ENCODE measurements around the gene CNOT2.
"Not testable (repeated sequence)": the region's sequence is repeated elsewhere in the genome, so short reads cannot be mapped to it uniquely, and the experiment has no call there.

DNA sequence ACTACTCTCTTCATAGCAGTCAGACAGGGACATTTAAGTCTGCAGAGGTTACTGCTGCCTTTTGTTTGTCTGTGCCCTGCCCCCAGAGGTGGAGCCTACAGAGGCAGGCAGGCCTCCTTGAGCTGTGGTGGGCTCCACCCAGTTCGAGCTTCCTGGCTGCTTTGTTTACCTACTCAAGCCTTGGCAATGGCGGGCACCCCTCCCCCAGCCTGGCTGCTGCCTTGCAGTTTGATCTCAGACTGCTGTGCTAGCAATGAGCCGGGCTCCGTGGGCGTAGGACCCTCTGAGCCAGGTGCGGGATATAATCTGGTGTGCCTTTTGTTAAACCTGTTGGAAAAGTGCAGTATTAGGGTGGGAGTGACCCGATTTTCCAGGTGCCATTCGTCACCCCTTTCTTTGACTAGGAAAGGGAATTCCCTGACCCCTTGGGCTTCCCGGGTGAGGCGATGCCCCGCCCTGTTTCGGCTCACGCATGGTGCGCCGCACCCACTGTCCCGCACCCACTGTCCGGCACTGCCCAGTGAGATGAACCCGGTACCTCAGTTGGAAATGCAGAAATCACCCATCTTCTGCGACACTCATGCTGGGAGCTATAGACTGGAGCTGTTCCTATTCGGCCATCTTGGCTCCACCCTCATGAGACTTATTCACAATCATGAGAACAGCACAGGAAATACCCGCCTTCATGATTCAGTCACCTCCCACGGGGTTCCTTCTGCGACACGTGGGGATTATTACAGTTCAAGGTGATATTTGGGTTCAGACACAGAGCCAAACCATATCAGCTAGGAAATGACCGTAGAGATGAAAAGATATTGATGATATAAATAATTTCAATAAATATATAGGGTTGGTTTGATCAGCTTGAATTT lies 61.7 kb downstream of the CNOT2 start:
- TF ChIP-seq, protein P1, sequence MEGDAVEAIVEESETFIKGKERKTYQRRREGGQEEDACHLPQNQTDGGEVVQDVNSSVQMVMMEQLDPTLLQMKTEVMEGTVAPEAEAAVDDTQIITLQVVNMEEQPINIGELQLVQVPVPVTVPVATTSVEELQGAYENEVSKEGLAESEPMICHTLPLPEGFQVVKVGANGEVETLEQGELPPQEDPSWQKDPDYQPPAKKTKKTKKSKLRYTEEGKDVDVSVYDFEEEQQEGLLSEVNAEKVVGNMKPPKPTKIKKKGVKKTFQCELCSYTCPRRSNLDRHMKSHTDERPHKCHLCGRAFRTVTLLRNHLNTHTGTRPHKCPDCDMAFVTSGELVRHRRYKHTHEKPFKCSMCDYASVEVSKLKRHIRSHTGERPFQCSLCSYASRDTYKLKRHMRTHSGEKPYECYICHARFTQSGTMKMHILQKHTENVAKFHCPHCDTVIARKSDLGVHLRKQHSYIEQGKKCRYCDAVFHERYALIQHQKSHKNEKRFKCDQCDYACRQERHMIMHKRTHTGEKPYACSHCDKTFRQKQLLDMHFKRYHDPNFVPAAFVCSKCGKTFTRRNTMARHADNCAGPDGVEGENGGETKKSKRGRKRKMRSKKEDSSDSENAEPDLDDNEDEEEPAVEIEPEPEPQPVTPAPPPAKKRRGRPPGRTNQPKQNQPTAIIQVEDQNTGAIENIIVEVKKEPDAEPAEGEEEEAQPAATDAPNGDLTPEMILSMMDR (IDR thresholded peaks at IDR 0.05), result not testable (repeated sequence)
- TF ChIP-seq POLR2A (IDR thresholded peaks at IDR 0.05), result not testable (repeated sequence)

Data from Peyer's patch (tissue), 4 donors.